ENCODE measurements around the gene NPTN. TPM values are rescaled to one million over a fixed set of nuclear protein-coding genes. Genes with fewer than 3 reads are reported as not detected.

The NPTN gene
- total and polyA plus RNA-seq, 2 experiments from 2014 or later, result 56.3 to 113 TPM

- TF ChIP-seq ZNF331 (CRISPR knock-in tag; IDR thresholded peaks at IDR 0.05; ENCODE audit: low read depth) (no peak), CREB1 (CRISPR knock-in tag; IDR thresholded peaks at IDR 0.05; ENCODE audit: low read depth) (no peak), EZH2 (IDR thresholded peaks at IDR 0.05; ENCODE audit: low read depth, unreplicated experiment) (no peak)
Measured at GRCh38 chr15:73608941-73609340, 24.2 kb downstream of the NPTN start (continued).

- H3K27ac Mint-ChIP-seq, result no peak overlapping the region
- TF ChIP-seq CTCF (conservative IDR thresholded peaks at IDR 0.05; ENCODE audit: low read depth in 2 of 2) (no peak), ZNF462 (CRISPR knock-in tag; IDR thresholded peaks at IDR 0.05) (no peak), JUNB (IDR thresholded peaks at IDR 0.05; ENCODE audit: unreplicated experiment) (no peak), ZNF331 (CRISPR knock-in tag; IDR thresholded peaks at IDR 0.05; ENCODE audit: low read depth) (no peak), REST (IDR thresholded peaks at IDR 0.05; ENCODE audit: unreplicated experiment) (no peak), POLR2AphosphoS5 (IDR thresholded peaks at IDR 0.05; ENCODE audit: low read depth) (no peak), EZH2 (IDR thresholded peaks at IDR 0.05; ENCODE audit: low read depth, unreplicated experiment) (no peak), STAT1 (IDR thresholded peaks at IDR 0.05; ENCODE audit: unreplicated experiment) (no peak), CREB1 (CRISPR knock-in tag; IDR thresholded peaks at IDR 0.05; ENCODE audit: low read depth) (no peak), EZH2phosphoT487 (IDR thresholded peaks at IDR 0.05; ENCODE audit: unreplicated experiment) (no peak), NANOG (IDR thresholded peaks at IDR 0.05; ENCODE audit: borderline replicate concordance) (no peak), ETS1 (IDR thresholded peaks at IDR 0.05) (no peak), ZNF114 (CRISPR knock-in tag; IDR thresholded peaks at IDR 0.05) (no peak)
- peaks cover 55% of the 10 kb centered on the region for H4K20me1 ChIP-seq (replicated peaks; ENCODE audit: insufficient read depth)
- H3K27me3 Mint-ChIP-seq (ENCODE audit: insufficient read depth, low read depth, poor library complexity), result peaks cover 5% of the 10 kb centered on the region
- peaks cover 99% of the 10 kb centered on the region for H3K79me2 ChIP-seq (replicated peaks; ENCODE audit: insufficient read depth)
- H2AFZ ChIP-seq, result no peak overlapping the region
- no peak overlapping the region for H3K4me3 ChIP-seq
- no peak for ATAC-seq
- no peaks in the 10 kb centered on the region for H3K36me3 Mint-ChIP-seq (ENCODE audit: low read depth)
- H3K4me1 ChIP-seq (ENCODE audit: insufficient read depth), result peaks cover 41% of the 10 kb centered on the region
- 0 out of 2 replicates have a peak overlapping the region, but pooled peaks have one; percentile 26 for H3K27ac ChIP-seq (ENCODE audit: low read depth)
- no peaks in the 10 kb centered on the region for H3K27me3 ChIP-seq (ENCODE audit: insufficient read depth)
- no peak overlapping the region for H3K4me2 ChIP-seq
- peaks cover 45% of the 10 kb centered on the region for H3K4me1 Mint-ChIP-seq
- DNase-seq (ENCODE audit: low spot score), result no peak
- H3F3A ChIP-seq (replicated peaks; ENCODE audit: low read depth), result no peaks in the 10 kb centered on the region
- H3K9me3 Mint-ChIP-seq, result no peaks in the 10 kb centered on the region
- no peak overlapping the region for H3K4me3 Mint-ChIP-seq
- H3K36me3 ChIP-seq (ENCODE audit: insufficient read depth), result no peaks in the 10 kb centered on the region
- H3K9me2 ChIP-seq (ENCODE audit: insufficient read depth), result no peaks in the 10 kb centered on the region
Measured at GRCh38 chr15:73608475-73608874, 24.7 kb downstream of the NPTN start.

Data from GM23338 (cell line).